T-helper 9 cell (primary cell): ENCODE data around the gene ZFP69.
A peak's percentile ranks its signal among the peaks of the same experiment; 100 is the strongest.
"Not testable (repeated sequence)": the region's sequence is repeated elsewhere in the genome, so short reads cannot be mapped to it uniquely, and the experiment has no call there.

Experiments used
- DNase-seq: peaks from one replicate; pipeline ENCODE4 v3.0.0-alpha.2; 2020
- total RNA-seq, 2 donors: gene quantifications; one replicate each; lab custom pipeline; 2026; lab: John Stamatoyannopoulos, UW

Gene ZFP69
- 6.0 to 10.9 reads per million in 2 donors for total RNA-seq

DNA sequence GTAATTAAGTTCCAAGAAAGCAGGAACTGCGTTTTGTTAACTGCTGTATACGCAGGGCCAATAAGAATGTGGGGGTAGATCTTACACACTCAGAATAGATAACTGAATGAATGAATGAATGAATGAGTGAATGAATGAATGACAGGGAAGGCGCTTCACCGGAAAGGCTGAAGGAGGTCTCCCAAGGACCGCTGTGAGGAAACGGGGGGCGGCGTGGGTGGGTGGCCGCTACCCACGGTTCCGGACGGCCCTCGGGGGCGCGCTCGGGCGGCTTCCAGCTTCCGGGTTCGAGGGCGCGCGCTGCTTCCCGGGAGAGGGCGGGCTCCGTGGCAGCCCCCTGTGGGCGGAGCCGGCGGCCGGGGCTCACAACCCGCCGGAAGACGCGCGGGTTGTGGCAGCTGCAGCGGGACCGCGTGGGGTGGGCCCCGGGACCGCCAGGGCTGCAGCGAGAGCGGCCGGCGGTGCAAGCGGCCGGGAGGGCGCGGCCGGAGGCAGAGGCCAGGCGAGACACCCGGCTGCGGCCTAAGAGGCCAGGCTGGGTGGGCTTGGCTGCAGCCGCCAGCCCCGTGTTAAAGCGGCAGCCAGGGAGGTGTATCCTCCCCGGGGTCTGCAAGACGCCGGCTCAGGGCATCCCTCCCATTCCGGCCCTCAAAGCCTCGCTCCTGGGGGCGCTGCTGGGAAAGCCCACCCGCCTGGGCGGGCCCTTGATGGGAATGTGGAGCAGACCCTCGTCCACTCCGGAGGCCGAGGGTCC lies at the start of gene ZFP69:
Gene ZFP69 (plus strand): TSS at position 367 of the 754 bp plus-strand sequence. CDS start 2,072 bp downstream, outside the sequence.
- DNase-seq = peak; percentile 50

DNA sequence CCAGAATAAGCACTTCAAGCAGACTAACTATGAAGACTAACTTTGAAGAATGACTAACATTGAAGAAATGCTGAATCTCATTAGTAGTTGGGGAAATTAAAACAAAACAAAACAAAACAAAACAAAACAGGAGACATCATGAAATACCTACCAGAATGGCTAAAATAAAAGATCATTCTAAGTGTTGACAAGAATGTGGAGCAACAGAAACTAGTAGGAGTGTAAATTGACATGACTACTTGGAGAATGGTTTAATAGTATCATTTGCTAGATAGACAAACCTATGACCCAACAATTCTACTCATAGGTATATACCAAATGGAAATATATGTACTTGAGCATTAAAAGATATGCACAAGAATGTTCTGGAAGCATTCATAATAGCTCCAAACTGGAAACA lies 45.7 kb upstream of the ZFP69 start:
- DNase-seq = no peak

DNA sequence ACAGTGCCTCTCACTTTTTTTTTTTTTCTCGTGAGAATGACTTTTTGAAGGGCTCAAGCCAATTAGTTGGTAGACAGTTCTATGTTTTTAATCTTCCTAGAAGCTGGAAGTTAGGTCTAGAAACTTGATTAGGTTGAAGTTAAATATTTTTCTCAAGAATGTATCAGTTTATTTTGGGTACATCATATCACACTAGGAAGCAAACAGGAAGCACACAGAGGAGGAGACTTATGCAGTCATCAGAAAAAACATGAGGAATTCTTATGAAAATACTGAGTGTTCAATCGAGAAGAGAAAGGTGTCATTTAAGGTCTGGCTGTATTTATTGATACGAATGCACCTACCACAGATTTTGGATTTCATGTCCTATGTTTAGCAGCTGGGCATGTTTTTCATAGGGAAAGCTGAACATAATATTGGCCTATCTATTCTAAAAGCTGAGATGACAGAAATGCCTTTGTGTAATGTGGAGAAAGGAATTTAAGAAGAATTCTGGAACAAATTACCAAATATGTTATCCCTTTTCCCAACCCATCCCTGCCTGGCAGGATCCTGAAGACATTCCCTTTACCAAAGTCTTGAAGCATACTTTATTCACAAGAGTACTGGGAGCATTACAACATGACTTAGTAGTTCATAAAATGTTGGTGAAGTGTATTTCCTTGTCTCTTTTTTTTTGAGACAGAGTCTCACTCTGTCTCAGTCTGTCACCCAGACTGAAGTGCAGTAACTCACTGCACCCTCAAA lies 44.3 kb upstream of the ZFP69 start:
- no peak for DNase-seq

DNA sequence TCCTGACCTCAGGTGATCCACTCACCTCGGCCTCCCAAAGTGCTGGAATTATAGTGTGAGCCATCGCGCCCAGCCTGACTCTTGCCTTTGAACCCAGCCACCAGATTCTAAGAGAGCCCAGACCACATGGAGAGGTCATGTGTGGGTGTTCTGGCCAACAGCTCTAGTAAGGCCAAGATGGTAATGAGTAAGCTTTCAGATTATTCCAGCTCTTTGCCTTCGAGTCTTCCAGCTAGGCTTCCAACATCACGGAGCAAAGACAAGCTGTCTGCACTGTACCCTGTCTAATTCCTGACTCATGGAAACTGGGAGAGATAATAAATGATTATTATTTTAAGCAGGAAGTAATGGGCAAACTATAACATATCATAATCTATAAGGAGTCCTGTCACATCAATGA lies 41.6 kb upstream of the ZFP69 start:
- no peak for DNase-seq

DNA sequence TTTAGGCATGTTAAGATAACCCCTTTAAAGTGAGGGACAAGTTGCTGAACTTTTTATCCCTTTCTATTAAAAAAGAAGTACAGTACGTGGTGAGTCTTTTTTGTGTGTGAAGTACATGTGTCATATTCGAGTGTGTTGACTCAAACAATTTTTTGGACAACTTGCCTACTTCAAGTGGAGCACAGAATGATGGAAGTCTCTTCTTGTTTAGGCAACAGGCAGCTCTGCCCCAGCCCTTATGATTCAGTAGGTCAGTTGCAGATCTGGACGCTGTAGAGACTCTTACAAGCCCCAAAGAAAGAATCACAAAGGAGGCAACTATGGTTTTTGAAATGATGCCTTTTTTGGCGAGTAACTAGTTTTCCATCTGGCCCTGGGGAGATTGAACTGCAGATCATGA lies 41.2 kb upstream of the ZFP69 start:
- no peak for DNase-seq

DNA sequence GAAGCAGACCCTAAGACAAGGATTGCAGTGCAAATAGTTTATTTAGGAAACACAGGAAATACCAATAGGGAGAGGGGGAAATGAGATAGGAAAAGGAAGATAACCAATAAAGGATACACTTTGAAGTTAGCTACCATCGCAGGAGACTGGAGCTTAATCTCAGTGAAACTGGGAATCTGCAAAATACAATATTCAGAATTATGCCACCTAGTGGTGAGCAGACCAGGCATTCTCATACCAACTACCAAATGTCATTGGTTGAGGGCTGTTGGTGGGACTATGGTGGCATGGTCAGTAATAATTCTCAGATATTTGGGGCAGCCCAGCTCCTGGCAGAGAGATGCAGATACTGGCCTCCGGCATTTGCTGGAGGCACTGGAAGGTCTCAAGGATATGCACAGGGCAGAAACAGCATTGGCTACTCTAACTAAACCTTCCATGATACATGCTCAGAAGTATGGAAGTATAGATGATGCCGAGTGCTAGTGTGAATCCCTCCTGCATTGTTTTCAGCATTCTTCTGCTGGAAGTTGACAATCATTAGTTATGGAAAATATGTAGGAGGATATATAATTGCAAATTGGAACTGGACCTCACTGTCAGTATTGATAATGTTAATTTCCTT lies 38.6 kb upstream of the ZFP69 start:
- no peak for DNase-seq

DNA sequence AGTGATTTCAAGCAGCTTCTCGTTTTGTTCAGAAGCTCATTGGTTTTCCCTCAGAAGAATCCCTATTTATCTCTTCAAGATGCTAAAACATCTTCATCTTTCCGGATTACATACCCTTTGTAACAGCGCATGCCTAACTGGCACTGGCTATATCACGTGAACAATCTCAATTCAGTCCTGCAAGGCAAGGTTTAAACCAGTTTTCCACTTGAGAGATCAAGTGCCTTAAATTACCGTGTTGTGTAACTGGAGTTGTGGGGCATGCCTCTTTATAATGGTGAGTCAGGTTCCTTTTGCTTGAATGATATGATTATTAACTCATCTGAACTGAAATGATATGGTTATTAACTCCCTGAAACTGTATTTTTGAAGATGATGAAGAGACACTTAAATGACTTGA lies 37.8 kb upstream of the ZFP69 start:
- DNase-seq = no peak

DNA sequence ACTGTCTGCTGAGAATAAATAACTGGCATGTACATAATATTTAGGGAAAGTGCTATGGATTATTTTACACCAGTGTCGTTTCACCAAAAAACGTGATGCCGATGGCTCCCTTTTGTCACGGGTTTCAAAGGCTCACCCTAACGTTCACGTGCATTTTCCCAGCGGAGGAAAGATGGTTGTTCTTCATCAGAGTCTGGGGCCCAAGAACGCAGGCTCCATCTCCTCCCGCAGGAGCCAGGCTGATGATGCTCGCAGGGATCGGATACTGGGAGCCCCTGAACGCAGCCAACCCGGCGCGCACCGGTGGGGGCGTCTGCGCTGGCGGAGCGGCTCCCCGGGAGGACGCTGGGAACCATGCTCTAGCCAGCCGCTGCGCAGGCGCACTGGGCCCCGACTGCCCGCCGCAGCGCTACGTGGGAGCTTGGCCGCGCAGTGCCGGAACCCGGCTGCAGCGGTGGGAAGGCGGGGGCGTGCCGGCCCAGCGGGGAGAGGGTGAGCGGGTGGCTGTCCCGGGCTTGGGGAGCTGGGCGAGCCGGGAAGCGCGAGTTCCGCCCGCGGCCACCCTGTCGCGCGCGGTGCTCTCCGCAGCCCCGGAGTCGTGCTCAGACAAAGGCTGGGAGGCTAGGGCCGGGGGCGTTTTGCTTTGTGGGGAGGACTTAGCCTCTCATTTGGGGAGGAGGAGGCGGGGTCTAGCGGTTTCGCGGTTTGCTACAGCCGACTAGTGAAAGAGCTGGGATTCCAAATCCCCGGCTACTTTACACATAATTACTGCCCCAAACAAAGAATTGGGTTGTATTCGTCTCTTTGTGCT lies 27.2 kb upstream of the ZFP69 start, which contains the start of gene ZFP69B:
Gene ZFP69B (plus strand): TSS at position 793 of the 811 bp plus-strand sequence. CDS start 486 bp downstream, outside the sequence.
- DNase-seq = peak; percentile 80

DNA sequence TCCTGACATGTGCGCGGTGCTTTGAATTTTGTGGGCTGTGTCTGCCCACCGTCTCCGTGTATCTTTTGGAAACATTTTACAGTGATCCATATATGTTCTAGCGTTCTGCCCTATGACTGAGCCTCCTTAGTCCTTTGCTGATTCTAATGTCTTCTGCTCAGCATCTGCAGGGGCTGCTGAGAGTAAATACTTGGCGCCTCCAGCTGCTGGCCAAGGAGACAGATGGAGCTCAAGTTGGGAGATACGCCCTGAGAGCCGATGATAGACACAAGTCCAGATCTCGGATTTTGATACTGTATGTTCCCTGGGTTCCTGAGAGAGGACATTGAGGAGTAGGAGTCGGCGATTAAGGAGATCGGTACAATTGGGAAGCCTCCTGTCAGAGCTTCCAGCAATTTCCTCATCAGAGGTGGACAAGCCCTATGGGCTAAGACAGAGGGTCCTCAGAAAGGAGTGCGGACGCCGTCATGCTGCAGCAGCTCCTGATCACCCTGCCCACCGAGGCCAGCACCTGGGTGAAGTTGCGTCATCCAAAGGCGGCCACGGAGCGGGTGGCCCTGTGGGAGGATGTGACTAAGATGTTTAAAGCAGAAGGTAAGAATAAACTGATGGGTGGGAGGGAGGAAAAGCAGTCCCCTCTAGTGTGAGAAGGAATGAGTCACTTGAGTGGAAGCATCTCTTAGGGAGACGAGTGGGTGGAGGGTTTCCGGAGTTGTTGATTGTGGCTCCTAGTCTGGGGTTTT lies 26.4 kb upstream of the ZFP69 start:
- DNase-seq = peak; percentile 57

DNA sequence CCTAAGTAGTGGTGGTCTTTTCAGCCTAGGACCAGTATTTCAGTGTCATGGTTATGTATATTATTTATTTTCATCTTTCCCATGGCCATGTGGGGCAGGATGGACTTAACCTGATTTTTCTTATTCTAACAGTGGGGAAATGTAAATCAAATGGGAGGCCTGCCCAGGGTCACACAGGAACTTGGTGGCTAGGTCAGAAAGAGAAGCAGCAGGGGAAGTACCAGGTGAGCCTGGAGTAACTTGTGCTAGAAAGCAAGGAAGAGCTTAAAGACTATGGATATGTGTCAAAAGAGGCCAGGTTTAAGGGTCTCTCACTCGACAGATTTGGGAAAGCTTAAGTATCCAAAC lies 25.9 kb upstream of the ZFP69 start:
- DNase-seq = no peak

DNA sequence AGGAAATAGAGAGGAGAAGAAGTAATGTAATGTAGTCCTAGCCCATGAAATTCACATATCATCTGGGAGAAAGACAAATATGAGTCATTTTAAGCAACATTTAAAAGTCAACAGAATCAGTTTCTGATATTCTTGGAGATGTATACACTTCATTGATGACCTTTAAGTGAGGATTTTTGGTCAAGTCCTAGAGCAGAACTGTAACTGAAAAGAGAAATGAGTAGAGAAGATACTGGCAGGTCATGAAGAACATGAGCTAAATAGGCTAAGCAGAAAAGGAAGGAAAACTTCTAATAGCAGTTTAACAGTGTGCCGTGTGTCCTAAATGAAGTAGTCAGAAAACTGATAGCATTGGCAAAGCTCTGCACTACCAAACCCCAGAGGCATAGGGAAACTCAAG lies 22.2 kb upstream of the ZFP69 start:
- no peak for DNase-seq

DNA sequence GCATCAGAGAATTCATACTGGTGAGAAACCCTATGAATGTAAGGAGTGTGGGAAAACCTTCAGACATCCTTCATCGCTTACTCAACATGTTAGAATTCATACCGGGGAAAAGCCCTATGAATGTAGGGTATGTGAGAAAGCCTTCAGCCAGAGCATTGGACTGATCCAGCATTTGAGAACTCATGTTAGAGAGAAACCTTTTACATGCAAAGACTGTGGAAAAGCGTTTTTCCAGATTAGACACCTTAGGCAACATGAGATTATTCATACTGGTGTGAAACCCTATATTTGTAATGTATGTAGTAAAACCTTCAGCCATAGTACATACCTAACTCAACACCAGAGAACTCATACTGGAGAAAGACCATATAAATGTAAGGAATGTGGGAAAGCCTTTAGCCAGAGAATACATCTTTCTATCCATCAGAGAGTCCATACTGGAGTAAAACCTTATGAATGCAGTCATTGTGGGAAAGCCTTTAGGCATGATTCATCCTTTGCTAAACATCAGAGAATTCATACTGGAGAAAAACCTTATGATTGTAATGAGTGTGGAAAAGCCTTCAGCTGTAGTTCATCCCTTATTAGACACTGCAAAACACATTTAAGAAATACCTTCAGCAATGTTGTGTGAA lies 14.0 kb upstream of the ZFP69 start:
- no peak for DNase-seq

DNA sequence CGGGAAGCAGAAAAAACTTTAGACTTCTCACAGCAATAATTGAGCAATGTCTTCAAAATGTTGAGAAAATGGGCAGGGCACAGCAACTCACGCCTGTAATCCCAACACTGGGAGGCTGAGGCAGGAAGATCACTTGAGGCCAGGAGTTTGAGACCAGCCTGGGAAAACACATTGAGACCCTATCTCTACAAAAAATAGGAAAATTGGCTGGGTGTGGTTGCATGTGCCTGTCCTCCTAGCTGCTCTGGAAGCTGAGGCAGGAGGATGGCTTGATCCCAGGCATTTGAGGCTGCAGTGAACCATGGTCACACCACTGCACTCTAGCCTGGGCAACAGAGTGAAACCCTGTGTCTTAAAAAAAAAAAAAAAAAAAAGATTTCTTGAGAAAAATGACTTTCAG lies 7.8 kb upstream of the ZFP69 start:
- DNase-seq = no peak

DNA sequence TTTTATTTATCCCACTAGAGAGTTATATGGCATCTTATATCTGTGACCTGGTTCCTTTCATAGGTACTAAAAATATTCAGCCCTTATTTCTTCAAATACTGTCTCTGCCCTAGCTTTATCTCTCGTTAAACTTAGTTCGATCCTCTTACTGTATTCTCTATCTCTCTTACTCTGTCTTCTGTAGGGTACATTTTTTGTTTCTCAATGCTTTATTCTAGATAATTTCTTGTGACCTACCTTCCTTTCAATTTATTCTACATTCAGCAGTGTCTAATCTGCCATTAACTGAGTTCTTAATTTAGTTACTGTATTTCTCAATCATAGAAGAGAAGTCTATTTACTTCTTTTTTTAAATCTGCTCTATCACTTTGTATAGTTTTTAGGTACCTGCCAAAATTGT lies 1.8 kb upstream of the ZFP69 start:
- DNase-seq = no peak

DNA sequence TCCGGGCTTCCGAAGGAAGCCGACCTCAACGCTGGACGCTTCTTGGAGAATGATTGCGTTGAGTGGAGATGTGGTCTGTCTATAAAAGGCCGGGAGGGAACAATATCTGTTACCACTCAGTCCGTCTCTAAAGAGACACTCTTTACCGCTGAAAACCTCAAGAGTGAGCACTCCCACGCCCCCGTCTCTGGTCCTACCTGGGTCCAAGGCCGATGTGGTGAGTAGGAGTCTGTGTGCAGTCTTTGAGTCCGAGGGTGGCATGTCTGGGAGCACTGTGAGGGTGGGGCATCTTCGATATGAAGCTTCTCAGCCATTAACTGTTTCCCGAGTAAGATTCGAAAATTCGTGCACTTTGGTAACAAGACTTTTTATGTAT lies 576 bp downstream of the ZFP69 start:
- no peak for DNase-seq

DNA sequence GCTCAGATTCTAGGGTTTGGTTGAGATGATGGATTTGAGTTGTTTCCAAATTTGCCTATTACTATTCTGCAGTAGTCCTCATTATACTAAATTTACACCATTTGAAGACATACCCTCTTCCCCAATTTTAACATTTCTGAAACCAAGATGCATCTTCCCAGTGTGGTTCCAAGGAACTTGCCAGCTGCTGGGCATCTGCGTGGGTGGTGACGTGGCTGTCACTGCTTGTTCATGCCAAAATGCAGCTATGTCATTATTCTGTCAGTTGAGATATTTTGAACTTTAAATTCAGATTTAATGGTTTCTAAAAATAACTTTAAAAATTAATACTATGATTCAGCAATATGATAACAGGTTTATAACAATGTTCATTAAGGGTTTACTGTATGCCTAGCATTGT lies 1.2 kb downstream of the ZFP69 start:
- DNase-seq = no peak

DNA sequence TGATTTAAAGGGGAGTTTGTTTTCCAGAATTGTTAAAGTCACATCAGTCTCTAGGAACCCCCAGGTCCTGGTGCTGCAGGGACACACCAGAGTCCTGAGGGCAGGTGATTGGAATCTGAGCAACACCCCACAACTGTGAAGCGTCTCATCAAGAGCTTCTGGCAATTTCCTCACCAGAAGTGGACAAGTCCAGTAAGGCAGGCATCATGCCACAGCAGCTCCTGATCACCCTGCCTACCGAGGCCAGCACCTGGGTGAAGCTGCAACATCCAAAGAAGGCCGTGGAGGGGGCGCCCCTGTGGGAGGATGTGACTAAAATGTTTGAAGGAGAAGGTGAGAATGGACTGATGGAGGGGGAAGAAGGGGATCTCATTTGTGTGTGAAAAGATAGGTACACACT lies 2.1 kb downstream of the ZFP69 start:
- DNase-seq = no peak

DNA sequence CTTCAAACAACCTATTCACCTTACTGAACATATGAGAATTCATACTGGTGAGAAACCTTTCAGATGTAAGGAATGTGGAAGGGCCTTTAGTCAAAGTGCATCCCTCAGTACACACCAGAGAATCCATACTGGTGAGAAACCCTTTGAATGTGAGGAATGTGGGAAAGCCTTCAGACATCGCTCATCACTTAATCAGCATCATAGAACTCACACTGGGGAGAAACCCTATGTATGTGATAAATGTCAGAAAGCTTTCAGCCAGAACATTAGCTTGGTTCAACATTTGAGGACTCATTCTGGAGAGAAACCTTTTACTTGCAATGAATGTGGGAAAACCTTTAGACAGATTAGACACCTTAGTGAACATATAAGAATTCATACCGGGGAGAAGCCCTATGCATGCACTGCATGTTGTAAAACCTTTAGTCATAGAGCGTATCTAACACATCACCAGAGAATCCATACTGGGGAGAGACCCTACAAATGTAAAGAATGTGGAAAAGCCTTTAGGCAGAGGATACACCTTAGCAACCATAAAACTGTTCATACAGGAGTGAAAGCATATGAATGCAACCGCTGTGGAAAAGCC lies 18.3 kb downstream of the ZFP69 start:
- no peak for DNase-seq

DNA sequence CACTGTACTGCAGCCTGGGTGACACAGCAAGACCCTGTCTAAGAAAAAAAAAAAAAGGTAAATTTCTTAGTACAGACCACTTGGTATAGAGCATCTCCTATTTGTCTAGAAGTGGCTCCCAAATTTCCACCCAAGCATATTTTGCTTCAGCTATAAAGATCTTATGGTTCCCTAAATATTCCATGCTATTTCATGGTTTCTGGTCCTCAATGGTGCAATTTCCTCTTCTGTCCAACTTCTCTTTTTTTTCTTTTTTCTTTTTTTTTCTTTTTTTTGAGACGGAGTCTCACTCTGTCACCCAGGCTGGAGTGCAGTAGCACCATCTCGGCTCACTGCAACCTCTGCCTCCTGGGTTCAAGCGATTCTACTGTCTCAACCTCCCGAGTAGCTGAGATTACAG lies 25.6 kb downstream of the ZFP69 start:
- not testable (repeated sequence) for DNase-seq

DNA sequence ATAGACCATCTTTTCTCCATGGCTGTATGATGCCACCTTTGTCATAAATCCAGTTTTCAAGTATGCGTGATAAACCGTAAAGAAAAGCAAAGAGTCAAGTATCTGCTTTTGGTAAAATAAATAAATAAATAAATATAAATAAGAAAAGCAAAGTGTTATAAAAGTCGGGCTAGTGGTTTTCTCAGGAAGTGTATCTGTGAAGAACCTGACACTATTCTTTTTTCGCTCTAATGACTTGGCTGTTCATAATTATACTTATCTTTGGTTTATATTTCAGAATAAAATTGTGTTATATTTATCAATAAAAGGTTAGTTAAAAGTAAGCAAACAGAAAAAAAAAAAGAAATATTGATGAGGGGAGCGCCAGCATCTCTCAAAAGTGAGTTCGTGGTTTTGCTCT lies 30.9 kb downstream of the ZFP69 start:
- DNase-seq = no peak
